ENCODE data around the gene HERC2.

HERC2 gene

GRCh38 chr15:28109626-28110455 lies 212.1 kb downstream of the HERC2 start:
- DNase-seq: no peak

GRCh38 chr15:28107904-28108275 lies 214.1 kb downstream of the HERC2 start:
- DNase-seq: no peak

DNA sequence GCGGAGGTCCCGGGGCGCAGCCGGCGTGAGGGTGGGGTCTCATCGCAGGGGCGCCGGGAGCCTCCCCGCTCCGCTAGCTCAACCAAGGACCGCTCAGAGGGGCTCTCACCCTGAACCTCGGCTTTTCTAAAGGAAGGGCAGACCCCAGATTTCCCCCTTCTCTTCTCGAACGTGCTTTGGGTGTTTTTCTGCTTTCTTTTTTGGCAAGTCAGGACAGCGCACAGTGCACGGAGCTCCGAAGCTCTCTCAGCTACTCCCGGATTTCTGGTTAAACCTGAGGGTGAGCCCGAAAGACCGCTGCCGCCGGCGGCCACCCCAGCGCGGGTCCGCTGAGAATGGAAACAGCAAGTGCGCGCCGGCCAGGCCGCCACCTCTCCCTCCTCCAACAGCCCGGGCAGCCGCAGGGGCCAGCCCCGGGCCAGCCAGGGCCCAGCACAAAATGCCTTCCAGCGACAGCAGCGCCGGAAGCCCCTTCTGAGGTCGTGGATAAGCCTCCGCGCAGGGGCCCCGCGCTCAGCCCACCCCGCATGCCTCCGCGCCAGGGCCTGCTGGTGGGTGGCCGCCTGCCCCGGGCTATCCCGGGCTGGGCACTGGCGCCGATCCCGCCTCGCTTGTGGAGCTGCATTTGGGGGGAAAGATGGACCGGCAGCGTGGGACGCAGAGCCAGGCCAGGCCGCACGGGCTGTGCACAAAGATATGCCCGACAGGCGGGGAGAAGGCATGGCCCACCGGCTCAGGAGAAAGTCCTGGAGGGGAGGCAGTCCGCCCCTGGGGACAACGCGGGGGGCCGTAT lies 214.7 kb downstream of the HERC2 start:
- DNase-seq: no peak

DNA sequence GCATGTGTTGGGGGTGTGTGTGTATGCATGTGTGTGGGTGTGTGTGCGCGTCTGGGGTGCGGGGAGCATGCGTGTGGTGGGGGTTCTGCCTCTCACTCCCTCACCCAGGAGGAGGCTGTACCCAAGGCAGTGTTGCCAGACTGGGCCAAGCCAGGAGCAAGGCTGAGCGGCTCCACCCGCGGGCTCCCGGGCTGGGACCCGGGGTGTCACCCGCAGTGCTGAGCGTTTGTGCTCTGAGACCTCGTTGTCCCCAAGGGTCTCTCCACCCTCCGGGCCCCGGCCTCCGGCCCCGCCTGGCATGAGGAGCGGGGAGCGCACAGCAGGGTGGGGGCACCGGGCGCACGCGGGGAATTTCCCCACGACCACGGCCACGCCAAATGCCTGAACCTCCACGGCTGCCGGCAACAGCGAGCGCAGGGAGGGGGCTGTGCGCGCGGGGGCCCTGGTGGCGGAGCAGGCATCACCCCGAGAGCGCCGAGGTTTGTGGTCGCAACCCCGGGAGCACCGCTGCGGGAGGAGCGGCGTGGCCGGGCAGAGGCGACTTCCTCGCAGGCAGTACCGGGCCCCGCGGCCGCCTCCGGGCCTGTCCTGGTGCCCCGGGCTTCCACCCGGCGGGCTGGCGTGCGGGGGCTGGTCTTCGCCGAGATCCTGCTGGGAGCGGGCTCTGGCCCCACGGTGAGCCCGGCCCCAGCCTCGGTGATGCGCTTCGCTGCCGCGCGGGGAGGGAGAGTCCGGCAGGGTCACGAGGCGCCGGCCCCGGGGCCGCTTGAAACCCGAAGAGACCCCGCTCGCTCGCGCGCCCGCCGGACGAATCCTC lies 215.5 kb downstream of the HERC2 start:
- no peak for DNase-seq

- DNase-seq: no peak
These were observed 216.2 kb downstream of the HERC2 start for GRCh38 chr15:28105793-28106192.

GRCh38 chr15:28105224-28105791 lies 216.7 kb downstream of the HERC2 start:
- no peak for DNase-seq

DNA sequence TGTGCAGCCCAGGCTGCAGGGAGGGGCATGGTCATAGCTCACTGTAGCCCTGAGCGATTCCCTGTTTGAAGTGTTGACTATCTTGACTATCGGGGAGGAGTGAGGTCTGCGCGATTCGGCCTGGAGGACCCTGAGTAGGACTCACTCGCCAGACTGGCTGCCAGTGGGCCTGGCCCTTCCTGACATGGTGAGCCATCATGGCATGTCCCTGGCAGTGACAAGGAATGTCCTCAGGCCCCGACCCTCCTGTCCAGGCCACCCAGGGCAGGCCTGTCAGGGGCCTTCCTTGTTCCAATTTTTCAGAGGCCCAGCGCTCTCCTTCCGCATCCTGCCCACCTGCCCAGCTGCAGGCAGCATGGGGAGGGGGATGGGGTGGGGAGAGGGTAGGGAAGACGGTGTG lies 217.7 kb downstream of the HERC2 start:
- DNase-seq: no peak

- DNase-seq: no peak
These were observed 218.1 kb downstream of the HERC2 start for GRCh38 chr15:28103831-28104230.

DNA sequence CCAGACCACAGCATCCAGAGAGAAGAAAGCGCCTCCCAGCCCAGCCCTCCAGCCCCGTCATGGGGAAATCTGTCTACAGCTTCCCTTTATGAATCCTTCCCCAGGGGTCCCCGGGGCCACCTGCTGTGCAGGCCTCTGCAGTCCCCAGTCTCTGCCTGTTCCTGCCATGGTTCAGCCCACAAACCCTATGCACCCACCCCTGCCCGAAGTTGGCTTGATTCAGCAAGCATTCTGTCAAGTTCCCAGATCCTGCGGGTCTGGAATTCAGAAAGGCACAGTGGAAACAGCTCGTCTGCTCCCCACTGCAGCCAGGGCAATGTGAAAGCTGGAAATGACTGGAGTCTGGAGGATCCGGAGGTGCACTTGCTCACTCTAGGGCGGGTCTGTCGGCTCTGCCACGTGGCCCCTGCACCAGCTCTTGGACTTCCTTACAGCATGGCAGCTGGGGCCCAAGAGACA lies 220.0 kb downstream of the HERC2 start:
- DNase-seq: no peak

GRCh38 chr15:28101201-28101600 lies 220.8 kb downstream of the HERC2 start:
- no peak for DNase-seq

DNA sequence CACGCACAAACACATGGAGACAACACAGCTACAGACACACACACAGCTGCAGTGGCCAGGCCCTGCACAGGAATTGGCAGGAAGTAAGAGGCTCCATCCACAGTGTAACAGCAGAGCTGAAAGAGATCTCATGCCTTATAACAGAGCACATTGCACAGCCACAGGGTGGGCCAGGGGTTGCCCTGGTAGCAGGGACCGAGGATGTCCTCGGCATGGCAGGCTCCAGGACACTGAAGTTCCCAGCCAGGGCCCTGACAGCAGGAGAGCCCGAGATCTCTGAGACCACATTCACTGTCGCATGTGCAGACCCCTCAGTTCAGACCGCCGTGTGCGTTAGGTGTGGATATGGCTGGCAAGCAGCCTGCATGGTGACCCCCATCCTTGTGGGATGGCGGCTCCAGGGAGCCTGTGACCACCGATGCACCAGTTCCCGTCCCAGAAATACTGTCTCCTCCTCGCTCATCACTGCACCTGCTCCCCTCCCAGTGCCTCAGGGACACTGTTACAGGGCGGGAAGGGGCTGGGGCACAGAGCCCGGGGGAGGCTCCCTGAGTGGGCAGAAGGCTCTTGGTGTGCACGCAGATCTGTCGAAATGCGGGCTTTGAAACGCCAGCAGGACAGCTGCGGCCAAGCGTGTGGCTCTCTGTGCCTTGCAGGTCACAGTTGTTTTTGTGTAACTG lies 221.3 kb downstream of the HERC2 start:
- no peak for DNase-seq

GRCh38 chr15:28099555-28100140 lies 222.3 kb downstream of the HERC2 start:
- DNase-seq: no peak

DNA sequence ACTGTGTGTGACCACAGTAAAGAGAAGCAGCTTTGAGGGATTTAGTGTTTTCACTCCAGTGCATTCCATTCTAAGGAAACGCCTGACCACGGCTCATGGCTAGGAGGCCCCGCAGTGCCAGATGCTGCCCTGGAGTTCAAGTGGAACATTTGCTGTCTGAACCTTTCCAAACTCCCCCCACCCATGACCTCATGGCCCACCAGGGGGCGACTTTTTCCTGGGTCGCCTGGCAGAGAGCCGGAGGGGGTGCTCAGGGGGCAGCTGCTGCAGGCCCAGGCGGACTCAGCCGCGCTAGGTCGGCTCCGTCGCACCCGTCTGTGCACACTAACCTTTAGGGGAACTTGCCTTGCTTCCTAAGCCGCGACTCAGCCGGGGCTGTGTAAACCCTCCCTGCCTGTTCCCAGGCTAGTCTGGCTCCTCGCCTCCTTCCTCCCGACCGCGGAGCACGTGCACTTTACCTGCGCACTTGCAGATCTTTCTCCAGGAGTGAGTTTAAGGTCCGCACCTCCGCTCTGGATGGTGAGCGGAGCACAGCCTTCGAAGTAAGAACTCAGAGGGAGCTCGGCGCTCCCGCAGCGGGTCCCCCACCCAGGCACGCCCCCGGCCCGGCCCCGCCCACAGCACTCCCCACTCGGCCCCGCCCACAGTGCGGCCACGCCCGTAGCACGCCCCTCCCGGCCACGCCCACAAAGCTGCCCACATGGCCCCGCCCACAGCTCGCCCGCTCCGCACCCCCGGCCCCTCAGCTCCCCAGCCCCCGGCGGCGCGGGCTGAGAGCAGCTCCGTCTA lies 223.0 kb downstream of the HERC2 start, which contains the start of gene OCA2:
Gene OCA2, minus strand, starts transcription at position 550 of the 789 bp plus-strand sequence. CDS start 17,441 bp downstream, outside the sequence.
- no peak for DNase-seq

DNA sequence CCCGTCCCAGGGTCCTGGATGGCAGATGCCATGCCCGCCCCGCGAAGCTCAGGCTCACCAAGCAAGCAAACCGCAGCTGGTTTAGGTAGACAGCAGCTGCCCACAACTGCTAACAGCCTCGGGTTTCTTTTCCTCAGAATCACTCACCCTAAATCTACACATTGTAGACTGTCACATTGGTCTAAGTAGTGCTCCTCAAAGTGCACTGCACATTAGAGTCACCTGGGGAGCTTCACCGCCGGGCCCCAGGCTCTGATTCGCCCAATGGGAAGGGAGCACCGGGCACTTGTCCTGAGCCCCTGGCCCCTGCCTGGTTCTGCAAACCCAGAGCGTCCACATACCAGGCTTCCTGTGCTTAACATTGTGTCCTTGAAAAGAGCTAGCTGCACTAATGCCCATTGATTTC lies 223.6 kb downstream of the HERC2 start:
- DNase-seq: no peak

DNA sequence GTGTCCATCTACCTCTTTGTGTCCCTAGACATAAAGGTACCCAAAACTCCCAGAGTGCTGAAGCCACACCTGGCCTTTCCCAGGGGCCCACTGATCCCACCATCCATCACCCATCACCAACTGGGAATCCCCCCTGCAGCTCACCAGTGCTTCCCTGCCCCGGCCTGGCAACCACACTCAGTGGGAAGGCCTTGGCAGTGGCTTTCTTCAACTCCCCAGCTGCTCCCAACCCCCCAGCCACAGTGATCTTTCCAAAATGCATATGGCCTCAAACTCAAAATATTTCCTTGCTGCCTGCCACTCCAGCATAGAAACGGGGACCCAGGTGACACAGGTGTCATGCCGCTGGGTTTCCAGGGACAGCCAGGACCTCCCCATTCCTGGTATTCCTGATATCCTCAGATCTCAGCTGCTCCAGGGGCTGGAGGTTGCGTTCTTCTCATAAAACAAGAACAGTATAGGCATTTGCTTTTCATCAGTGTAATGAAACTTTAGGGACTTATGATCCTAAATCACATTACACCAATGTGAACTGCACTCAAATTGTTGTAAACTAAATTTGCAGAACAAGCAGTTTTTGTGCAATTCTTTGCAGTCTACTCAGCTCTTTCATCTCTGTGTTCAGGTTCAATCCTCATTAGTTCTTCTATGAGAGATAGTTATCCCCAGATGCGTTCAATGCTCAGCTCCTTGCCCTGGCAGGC lies 224.2 kb downstream of the HERC2 start:
- DNase-seq: no peak

DNA sequence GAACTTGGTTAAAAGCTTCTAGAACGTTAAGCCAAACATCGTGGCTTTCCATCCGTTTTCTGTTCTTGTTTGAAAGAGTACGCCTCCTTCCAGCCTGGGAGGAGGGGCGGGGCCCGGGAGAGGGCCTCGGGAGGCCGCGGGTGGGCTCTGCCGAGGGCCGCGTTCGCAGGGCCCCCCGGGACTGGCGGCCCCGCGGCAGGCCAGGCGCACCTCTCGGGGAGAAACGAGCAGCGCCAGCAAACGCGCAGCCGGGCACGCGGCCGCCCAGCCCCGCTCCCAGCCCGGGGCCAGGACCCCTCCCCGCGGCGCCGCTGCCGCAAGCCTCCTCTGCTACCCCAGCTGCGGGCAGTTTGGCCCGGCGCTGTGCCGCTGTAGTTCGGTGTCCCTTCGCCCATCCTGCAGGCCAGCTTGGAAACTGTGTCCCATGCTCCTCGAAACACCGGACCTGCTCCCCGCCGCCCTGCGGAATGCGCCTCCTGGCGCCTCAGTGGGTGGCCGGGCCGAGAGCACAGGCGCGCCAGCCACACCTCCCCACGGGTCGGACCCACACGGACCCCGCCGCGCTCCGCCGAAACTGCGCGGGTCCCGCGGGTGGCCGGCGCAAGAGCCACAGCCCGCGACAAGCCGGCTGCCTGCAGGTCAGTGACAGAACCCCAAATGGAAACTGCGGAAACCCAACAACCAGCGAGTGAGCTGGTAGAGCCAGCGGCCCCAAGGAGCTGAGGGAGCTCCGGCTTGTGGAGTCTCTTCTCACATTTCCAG lies 225.1 kb downstream of the HERC2 start:
- no peak for DNase-seq

GRCh38 chr15:28096411-28096669 lies 225.6 kb downstream of the HERC2 start:
- no peak for DNase-seq

DNA sequence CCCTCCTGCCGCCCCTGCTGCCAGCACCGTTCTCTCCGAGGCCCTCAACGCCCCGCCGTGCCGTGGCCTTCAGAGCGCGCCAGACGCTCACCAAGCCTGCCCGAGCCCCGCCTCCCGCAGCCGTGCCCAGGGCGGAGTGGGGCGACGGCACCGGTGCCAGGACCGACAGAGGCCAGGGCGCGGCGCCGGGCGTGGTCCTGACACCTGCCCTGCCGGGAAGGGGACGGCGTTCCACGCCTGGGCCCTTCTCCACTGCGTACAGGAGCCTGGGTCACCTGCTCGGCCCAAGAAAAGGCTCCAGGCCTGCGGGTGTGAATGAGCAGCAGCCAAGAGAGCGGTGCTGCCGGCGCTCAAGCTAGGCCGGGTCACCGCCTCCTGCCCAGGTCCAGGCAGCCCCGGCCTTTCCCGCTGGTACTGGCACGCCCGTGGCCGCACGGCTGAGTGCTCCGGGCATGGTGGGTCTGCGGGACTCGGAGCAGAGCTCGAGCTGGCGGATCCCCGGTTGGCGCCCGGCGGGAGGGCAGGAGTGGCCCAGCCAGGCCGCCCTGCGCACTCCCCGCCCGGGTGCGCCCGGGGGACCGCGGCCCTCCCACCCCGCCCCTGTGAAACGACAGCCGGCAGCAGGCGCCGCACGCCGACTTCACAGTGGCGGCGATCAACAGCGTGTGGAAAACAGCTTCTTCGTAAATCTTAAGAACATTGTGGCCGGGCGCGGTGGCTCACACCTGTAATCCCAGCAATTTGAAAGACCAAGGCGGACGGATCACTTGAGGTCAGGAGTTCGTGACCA lies 227.1 kb downstream of the HERC2 start:
- no peak for DNase-seq
